WTC11 (cell line): ENCODE results near the gene KRT76.

Experiments
- MAX ChIP-seq: sonication (generic); formaldehyde crosslinking; IDR thresholded peaks from 2 replicates; pipeline ENCODE4 v1.8.0; 2022; ENCODE audit warnings: mild to moderate bottlenecking, missing genetic modification reagents
- NR2C2 ChIP-seq: sonication (generic); formaldehyde crosslinking; IDR thresholded peaks from 2 replicates; pipeline ENCODE4 v1.8.0; 2022; ENCODE audit warnings: mild to moderate bottlenecking, missing genetic modification reagents

GRCh38 chr12:52768479-52769200, 8.5 kb downstream of the KRT76 start:
- TF ChIP-seq NR2C2 (no peak), MAX (CRISPR knock-in tag) (no peak)
